ENCODE results near the gene MLPH. TPM values are rescaled to one million over a fixed set of nuclear protein-coding genes. Genes with fewer than 3 reads are reported as not detected.

MLPH gene
- total and polyA plus RNA-seq, 12 donors = 0.12 to 3.6 (median 0.84) TPM; not detected in 1

GRCh38 chr2:237474931-237475703 lies 11.9 kb upstream of the MLPH start:
- peak overlapping the region in 4 of 5 donors; percentile 42 to 87 (median 72) for H3K27ac ChIP-seq
- H3K9me3 ChIP-seq (replicated peaks in 1 of 3) = no peaks in the 10 kb centered on the region
- intact Hi-C loops (cut with DNase I) = loop anchor here in 1 of 2 donors (5.0 to 10.0 kb wide), 2 partner anchors 58 to 320 kb away; no protein-coding TSS in a partner anchor
- DNase-seq = peak; percentile 67 to 84 (median 78)
- no peaks in the 10 kb centered on the region for H3K27me3 ChIP-seq
- peaks cover 9 to 10% of the 10 kb centered on the region in 2 donors for H3K4me1 ChIP-seq (replicated peaks in 1 of 2)
- 1 to 13% (median 3%) methylated on average over 7 to 79 of the region's 79 CpGs for WGBS, 4 donors
- TF ChIP-seq CTCF (IDR thresholded peaks at IDR 0.05) (peak; percentile 51 to 90 (median 73)), POLR2A (IDR thresholded peaks at IDR 0.05) (peak in 1 of 2 donors; percentile 15)
- H3K4me3 ChIP-seq = peak overlapping the region in 3 of 4 donors; percentile 13 to 95 (median 93)
- H3K36me3 ChIP-seq (replicated peaks in 1 of 2) = no peaks in the 10 kb centered on the region

GRCh38 chr2:237475704-237476141 lies 11.3 kb upstream of the MLPH start:
- Histone ChIP-seq H3K4me1 (replicated peaks in 1 of 2) (peaks cover 9 to 10% of the 10 kb centered on the region in 2 donors), H3K9me3 (replicated peaks in 1 of 3) (no peaks in the 10 kb centered on the region), H3K4me3 (peak overlapping the region in 2 of 4 donors; percentile 93 to 95), H3K36me3 (replicated peaks in 1 of 2) (no peaks in the 10 kb centered on the region), H3K27me3 (no peaks in the 10 kb centered on the region), H3K27ac (peak overlapping the region in 2 of 5 donors; percentile 84 to 87)
- intact Hi-C loops (cut with DNase I) = loop anchor here in 1 of 2 donors (5.0 to 10.0 kb wide), 2 partner anchors 58 to 321 kb away; no protein-coding TSS in a partner anchor
- WGBS, 4 donors = 15 to 33% (median 18%) methylated on average over 11 to 17 of the region's 17 CpGs
- TF ChIP-seq CTCF (IDR thresholded peaks at IDR 0.05) (peak in 3 of 6 experiments; percentile 9 to 23 (median 10)), POLR2A (IDR thresholded peaks at IDR 0.05) (no peak)
- no peak for DNase-seq

GRCh38 chr2:237478095-237478494 lies 9.0 kb upstream of the MLPH start:
- no peak for DNase-seq
- TF ChIP-seq CTCF (IDR thresholded peaks at IDR 0.05) = no peak
- no peak for TF ChIP-seq POLR2A (IDR thresholded peaks at IDR 0.05)
- intact Hi-C loops (cut with DNase I) = loop anchor here in 1 of 2 donors (5.0 to 10.0 kb wide), 2 partner anchors 61 to 323 kb away; no protein-coding TSS in a partner anchor
- no peaks in the 10 kb centered on the region for H3K36me3 ChIP-seq (replicated peaks in 1 of 2)
- WGBS, 4 donors = 63 to 86% (median 80%) methylated on average over 2 of the region's 2 CpGs
- H3K9me3 ChIP-seq (replicated peaks in 1 of 3) = no peaks in the 10 kb centered on the region
- peaks cover 9 to 10% of the 10 kb centered on the region in 2 donors for H3K4me1 ChIP-seq (replicated peaks in 1 of 2)
- no peak overlapping the region for H3K27ac ChIP-seq
- H3K27me3 ChIP-seq = peaks cover 5% of the 10 kb centered on the region
- H3K4me3 ChIP-seq = no peak overlapping the region

- peaks cover 5% of the 10 kb centered on the region for H3K27me3 ChIP-seq
- no peak overlapping the region for H3K4me3 ChIP-seq
- H3K27ac ChIP-seq = no peak overlapping the region
- H3K9me3 ChIP-seq (replicated peaks in 1 of 3) = no peaks in the 10 kb centered on the region
- H3K4me1 ChIP-seq (replicated peaks in 1 of 2) = peaks cover 9 to 10% of the 10 kb centered on the region in 2 donors
- 77 to 81% (median 79%) methylated on average over 3 of the region's 3 CpGs for WGBS, 4 donors
- H3K36me3 ChIP-seq (replicated peaks in 1 of 2) = no peaks in the 10 kb centered on the region
- intact Hi-C loops (cut with DNase I) = loop anchor here in 1 of 2 donors (5.0 to 10.0 kb wide), 2 partner anchors 62 to 324 kb away; no protein-coding TSS in a partner anchor
- TF ChIP-seq POLR2A (IDR thresholded peaks at IDR 0.05) = no peak
- TF ChIP-seq CTCF (IDR thresholded peaks at IDR 0.05) = no peak
- DNase-seq = no peak
Observed at GRCh38 chr2:237478979-237479378, 8.1 kb upstream of the MLPH start.
